HG03095 (cell line): ENCODE data around the gene SLC12A8.

Source experiments
- ATAC-seq: cut with Tn5 transposase; IDR thresholded peaks from one replicate; pipeline ENCODE4 v1.9.1; 2021; ENCODE audit warnings: moderate library complexity; ENCODE audit not compliant: unreplicated experiment

Gene SLC12A8, protein sequence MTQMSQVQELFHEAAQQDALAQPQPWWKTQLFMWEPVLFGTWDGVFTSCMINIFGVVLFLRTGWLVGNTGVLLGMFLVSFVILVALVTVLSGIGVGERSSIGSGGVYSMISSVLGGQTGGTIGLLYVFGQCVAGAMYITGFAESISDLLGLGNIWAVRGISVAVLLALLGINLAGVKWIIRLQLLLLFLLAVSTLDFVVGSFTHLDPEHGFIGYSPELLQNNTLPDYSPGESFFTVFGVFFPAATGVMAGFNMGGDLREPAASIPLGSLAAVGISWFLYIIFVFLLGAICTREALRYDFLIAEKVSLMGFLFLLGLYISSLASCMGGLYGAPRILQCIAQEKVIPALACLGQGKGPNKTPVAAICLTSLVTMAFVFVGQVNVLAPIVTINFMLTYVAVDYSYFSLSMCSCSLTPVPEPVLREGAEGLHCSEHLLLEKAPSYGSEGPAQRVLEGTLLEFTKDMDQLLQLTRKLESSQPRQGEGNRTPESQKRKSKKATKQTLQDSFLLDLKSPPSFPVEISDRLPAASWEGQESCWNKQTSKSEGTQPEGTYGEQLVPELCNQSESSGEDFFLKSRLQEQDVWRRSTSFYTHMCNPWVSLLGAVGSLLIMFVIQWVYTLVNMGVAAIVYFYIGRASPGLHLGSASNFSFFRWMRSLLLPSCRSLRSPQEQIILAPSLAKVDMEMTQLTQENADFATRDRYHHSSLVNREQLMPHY

DNA sequence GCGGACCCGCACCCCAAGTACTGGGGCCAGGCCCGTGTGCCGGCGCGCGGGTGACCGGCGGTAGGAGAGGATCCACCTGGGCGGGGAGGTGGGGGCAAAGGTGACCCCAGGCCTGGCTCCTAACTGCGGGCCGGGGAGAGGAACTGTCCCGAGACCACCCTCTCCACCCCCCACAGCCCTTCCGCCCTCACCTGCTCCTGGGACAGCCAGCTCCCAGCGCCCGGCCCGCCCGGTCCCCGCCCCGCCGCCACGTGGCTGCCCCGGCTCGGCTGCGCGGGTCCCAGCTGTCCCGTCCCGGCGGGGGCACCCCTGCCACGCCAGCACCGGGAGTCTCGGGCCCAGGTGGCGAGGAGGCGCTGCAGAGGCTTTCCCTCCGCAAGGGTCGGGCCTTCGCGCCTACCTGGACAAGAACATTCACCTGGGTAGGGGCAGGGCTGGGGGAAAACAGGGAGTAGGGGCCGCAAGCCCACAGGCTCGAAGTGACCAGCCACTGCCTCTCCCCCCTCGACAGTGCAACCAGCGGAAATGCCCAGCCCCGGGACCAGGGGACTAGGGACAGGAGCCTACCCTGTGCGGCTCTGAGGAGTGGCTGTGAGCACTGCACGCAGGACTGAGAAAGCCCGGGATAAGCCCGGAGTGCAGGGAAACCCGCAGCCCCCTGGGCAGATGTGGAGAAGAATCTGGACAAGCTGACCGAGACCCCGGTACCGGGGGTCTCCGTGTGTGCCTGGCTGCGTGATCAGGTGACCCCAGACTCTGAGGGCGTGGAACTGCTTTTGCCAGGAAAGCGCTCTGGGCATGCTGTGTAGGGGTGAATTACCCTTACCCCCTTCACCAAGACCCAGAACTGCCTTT, at the start of gene SLC12A8:
SLC12A8 (minus strand) TSS at position 240 of the 855 bp plus-strand sequence. CDS start 1,399 bp downstream, outside the sequence.
- no peak for ATAC-seq

DNA sequence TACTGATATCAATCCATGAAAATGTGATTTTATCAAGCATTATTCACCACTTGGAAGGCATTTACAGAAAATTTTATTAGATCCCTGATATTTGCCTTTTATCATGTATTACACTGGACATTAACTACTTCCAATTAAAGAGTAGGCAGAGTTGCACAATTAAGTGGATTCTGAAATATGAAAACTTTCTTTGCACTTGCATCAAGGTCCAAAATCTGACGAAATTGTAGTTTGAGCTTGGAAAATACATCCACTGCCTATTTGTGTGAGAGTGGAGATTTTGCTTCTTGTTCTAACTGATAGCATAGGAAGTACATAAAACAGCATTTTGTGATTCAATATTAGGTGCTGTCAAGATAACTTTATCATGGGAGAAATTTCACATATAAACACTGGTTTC, 49.6 kb upstream of the SLC12A8 start:
- ATAC-seq: no peak

DNA sequence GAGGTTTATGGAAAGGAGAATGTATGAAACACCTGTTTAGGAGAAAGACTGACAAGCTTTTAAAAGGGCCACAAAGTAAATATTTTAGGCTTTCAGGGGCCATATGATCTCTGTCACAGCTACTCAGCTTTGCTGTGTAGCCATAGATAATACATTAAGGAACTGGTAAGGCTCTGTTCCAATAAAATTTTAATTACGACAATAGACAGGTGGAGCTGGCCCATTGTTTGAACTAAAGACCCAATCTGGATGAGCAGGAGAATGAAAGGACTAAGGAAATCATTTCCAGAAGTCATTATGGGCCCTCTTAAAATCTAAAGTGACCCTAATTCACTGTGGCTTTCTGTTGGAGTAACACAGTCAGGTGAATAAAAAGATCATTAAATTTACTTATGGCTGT, 48.5 kb upstream of the SLC12A8 start:
- ATAC-seq: no peak

DNA sequence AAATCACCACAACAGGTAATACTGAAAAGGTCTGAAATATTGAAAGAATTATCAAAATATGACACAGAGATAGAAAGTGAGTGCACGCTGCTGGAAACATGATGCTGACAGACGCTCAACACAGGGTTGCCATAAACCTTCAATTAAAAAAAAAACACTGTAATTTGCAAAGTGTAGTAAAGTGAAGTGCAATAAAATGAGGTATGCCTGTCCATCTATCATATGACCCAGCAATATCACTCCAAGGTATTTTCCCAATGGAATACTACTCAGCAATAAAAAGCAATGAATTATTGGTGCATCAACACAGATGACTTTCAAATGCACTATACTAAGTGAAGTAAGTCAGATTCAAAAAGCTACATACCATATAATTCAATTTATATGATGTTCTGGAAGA, 47.6 kb upstream of the SLC12A8 start:
- no peak for ATAC-seq

DNA sequence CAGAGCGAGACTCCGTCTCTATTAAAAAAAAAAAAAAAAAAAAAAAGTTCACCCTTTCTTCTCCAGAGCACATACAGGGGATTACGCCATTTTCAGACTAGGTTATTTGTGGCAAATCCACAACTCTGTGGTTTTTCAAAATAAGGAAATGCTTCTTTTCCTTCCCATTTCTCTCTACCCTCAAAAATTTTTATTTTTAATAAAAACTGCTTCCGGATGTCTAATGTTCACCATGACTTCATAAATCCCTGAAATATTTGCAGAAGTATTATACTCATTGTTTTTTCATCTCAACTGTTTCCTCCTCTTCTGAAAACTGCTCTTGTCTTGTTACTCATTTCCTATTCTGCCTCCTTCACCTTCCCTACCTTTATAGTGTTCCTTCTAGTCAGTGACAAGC, 45.0 kb upstream of the SLC12A8 start:
- ATAC-seq: no peak

- ATAC-seq: no peak
Observed at GRCh38 chr3:125256675-125257074, 44.1 kb upstream of the SLC12A8 start.

DNA sequence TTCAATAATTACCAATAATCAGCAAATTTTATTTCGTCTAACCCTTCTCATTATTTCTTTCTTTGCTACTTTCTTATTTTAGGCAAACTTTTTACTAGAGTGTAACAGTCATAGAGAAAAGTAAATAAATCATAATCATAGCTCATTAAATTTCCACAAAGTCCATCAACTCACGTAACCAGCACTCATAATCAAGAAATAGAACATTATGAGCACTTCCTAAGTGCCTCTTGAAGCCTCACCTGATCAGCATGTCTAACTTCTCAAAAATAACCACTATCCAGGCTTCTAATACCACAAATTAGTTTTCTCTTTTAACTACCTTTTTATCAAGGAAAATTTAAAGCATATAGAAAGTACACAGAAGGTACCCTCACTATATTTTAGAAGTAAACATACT, 38.4 kb upstream of the SLC12A8 start:
- ATAC-seq: no peak

GRCh38 chr3:125246237-125246636, 33.7 kb upstream of the SLC12A8 start:
- ATAC-seq: no peak

DNA sequence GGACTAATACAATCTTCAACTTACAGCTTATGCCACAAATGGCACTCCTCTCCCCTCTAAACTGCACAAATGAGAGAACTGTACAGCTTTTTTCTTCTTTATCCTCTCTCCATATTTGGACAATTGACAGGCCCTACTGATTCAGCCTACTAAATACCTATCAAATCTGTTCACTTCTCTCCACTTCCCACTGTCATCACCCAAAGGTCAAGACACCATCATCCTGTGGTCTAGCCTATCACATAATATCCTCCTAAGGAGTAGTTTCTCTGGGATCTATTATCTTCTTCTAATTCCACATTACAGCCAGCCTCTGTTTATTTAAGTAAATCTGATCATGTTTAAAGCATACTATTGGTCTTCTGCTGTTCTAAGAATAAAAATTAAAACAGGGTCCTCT, 33.0 kb upstream of the SLC12A8 start:
- no peak for ATAC-seq

GRCh38 chr3:125240496-125240895, 27.9 kb upstream of the SLC12A8 start:
- no peak for ATAC-seq

GRCh38 chr3:125239266-125239665, 26.7 kb upstream of the SLC12A8 start:
- ATAC-seq: no peak

DNA sequence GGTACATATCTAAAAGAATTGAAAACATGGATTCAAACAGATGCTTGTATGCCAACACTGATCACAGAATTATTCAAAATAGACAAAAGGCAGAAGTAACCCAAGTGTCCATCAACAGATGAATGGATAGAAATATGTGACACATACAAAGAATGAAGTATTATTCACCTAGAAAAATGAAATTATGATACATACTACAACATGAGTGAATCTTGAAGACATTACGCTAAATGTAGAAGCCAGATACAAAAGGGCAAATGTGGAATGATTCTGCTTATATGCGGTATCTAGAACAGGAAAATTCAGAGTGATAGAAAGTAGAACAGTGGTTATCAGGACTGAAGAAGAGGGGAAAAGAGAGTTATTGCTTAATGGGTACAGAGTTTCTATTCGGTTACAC, 26.2 kb upstream of the SLC12A8 start:
- ATAC-seq: no peak

DNA sequence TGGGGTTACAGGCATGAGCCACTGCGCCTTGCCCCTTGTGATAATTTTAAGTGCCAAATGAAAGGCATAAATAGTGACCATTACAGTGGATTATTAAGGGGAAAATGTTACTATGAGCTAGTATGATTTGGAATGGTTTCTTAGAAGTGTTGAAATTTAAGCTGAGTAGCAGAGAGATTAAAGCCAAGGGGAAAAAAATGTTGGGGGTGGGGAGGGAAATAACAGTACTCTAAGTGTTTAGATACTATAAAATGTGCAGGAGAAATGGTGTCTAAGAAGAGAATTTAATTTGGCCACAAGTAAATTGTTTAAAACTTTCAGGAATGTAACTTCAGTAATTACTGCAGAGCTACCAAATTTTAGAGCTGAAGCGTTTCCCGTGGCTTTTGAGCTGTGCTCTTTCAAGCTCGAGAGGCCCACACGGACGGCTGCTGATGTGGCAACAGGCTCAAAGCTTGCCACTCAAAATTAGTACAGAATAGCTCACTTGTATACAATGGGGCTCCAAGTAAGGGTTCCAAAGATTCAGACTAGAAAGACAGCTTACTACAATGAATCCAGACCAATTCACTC, 23.9 kb upstream of the SLC12A8 start:
- no peak for ATAC-seq

GRCh38 chr3:125234831-125235230, 22.3 kb upstream of the SLC12A8 start:
- ATAC-seq: no peak

DNA sequence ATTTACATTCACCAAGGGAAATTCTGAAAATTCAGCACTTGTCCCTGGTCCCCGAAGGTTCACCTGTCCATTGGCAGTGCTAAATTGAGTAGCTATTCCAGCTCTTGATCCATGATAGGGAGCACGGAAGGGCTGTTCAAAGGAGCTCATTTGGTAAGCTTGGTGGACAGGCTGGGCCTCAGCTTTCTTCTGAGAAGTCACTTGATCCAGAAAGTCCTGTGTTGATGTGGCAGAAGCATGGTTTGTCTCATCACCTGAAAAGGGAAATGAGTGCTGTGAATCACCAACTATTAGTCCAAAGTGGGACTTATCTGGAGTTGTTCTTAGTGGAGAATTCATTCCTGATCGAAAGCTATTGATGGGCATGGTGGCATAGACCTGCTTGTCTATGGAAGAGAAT, 19.9 kb upstream of the SLC12A8 start:
- no peak for ATAC-seq

- no peak for ATAC-seq
Observed at GRCh38 chr3:125231895-125232294, 19.3 kb upstream of the SLC12A8 start.

DNA sequence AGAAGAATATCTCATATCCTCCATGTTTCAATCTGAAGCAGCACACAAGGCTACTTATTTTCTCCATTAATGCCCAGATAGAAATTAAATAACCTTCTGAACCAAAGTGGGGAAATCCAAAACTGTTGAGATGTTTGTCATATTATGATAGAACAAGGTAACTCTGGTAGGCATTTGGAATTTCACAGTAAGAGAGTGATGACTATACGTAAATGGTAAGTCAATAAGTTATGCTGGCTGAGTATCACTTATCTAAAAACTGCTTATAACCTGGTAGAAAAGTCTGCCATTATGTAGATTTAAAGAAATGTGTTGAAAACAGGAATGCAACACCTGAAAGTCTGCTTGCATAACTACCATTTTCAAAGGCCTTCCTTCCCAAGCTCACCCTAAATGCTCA, 17.2 kb upstream of the SLC12A8 start:
- ATAC-seq: no peak

DNA sequence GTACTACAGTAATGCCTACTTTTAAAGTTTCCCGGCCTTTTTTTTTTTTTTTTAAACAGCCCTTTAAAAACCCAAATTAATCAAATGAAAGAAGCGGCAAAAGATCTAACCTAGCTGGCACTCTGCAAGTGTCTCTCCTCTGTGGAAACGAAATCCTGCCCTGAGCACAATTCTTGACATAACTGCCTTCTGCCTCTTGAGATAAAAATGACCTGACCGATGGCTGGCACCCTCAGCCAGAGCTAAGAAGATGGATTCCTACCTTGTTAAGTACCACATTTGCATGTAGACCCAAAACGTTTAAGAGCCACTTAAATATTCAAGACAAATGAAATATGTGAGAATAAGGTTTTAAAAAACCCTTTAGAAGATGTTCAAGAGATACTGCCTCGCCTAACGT, 16.6 kb upstream of the SLC12A8 start:
- ATAC-seq: no peak

GRCh38 chr3:125221831-125222230, 9.3 kb upstream of the SLC12A8 start:
- no peak for ATAC-seq

GRCh38 chr3:125220727-125221429, 8.3 kb upstream of the SLC12A8 start:
- no peak for ATAC-seq

DNA sequence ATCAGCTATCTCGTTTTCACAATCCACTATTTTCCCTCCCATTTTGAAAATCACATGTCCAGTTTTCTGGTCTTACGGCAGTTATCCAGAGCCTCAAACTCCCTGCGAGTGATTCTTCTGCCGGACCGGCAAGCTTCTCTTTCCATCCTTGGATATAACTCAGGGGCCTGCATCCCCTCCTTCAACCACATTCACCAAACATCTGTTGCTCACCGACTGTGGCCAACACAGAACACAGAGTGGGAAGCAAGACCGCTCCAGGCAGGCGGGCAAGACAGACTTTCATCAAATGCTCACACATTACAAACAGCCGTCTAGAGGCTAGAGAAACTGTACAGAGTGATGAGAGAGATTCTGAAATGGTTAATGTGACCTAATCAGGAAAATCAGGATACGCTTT, 7.6 kb upstream of the SLC12A8 start:
- no peak for ATAC-seq
